Measurements from ENCODE around the gene MAJIN. TPM values are rescaled to one million over a fixed set of nuclear protein-coding genes. Genes with fewer than 3 reads are reported as not detected.

The MAJIN gene
- total and polyA plus RNA-seq, 10 of the 15 experiments (the other 5 are each of a cell fraction or from before 2014, with no cell fraction given): 0.10 TPM; not detected in 9

- TF ChIP-seq CEBPZ (IDR thresholded peaks at IDR 0.05; ENCODE audit: low read depth, low read length) (no peak), YY1 (IDR thresholded peaks at IDR 0.05; ENCODE audit: low read depth, low read length) (no peak), ATF2 (IDR thresholded peaks at IDR 0.05; ENCODE audit: low read length) (no peak), RCOR1 (conservative IDR thresholded peaks at IDR 0.05; ENCODE audit: low read depth, low read length) (no peak), FOXK2 (IDR thresholded peaks at IDR 0.05) (no peak)
Observed at GRCh38 chr11:64932324-64932723, 39.6 kb downstream of the MAJIN start (continued).

GRCh38 chr11:64931290-64931689, 40.6 kb downstream of the MAJIN start:
- no peak for FAIRE-seq
- Histone ChIP-seq H3K4me3 (no peak overlapping the region), H3K27me3 (replicated peaks in 1 of 2; ENCODE audit: control insufficient read depth in 2 of 2, insufficient read depth in 2 of 2, low read length in 1 of 2) (no peaks in the 10 kb centered on the region), H3K4me2 (ENCODE audit: control insufficient read depth, insufficient read depth) (no peak overlapping the region), H3K9ac (ENCODE audit: control insufficient read depth, insufficient read depth, low read length) (no peak overlapping the region), H2AFZ (ENCODE audit: control insufficient read depth, low read depth, low read length) (no peak overlapping the region), H3K4me1 (ENCODE audit: control insufficient read depth, insufficient read depth, low read length) (no peaks in the 10 kb centered on the region), H3K27ac (ENCODE audit: control insufficient read depth, insufficient read depth) (no peak overlapping the region), H4K20me1 (ENCODE audit: control insufficient read depth, insufficient read depth) (no peaks in the 10 kb centered on the region), H3K79me2 (ENCODE audit: control insufficient read depth, insufficient read depth, low read length) (no peaks in the 10 kb centered on the region), H3K36me3 (ENCODE audit: control insufficient read depth in 2 of 2, insufficient read depth in 2 of 2, low read length in 1 of 2) (no peaks in the 10 kb centered on the region; a peak in 1 of 4 replicates), H3K9me3 (replicated peaks; ENCODE audit: control insufficient read depth, insufficient read depth, low read length) (no peaks in the 10 kb centered on the region)
- ChIA-PET SMC1A (ENCODE audit: uncharacterized antibody, unreplicated experiment) (no interaction called here), POLR2A (no interaction called here), CTCF (no interaction called here), RAD21 (ENCODE audit: unreplicated experiment) (interaction anchor here (0.6 kb wide), 1 partner anchor 27 kb away, joined by 3 read pairs; no protein-coding TSS in a partner anchor)
- no peak for DNase-seq (ENCODE audit: low read depth, low spot score)
- ATAC-seq: no peak
- in situ Hi-C loops (cut with MboI) (no loop called here), intact Hi-C loops (cut with micrococcal nuclease; ENCODE audit: unreplicated experiment) (no loop called here)
- 66% methylated on average over 7 of the region's 7 CpGs for WGBS (ENCODE audit: insufficient coverage, insufficient replicate concordance, low lambda C conversion rate, missing lambda C conversion rate)
- BruUV-seq (replicated peaks): no TSS peak
- no peak for TF ChIP-seq FOXK2 (IDR thresholded peaks at IDR 0.05)
- TF ChIP-seq NFYA (IDR thresholded peaks at IDR 0.05; ENCODE audit: borderline replicate concordance, low read depth, low read length): no peak
- TF ChIP-seq ZNF687 (IDR thresholded peaks at IDR 0.05): no peak
- no peak for TF ChIP-seq SMAD5 (IDR thresholded peaks at IDR 0.05; ENCODE audit: low read depth)
- no peak for TF ChIP-seq LARP7 (IDR thresholded peaks at IDR 0.05)
- TF ChIP-seq TCF12 (IDR thresholded peaks at IDR 0.05; ENCODE audit: low read depth, low read length): no peak
- TF ChIP-seq PKNOX1 (IDR thresholded peaks at IDR 0.05): no peak
- TF ChIP-seq HDAC2 (IDR thresholded peaks at IDR 0.05): no peak
- no peak for TF ChIP-seq NR2C1 (IDR thresholded peaks at IDR 0.05)
- TF ChIP-seq ZZZ3 (IDR thresholded peaks at IDR 0.05; ENCODE audit: control insufficient read depth, insufficient read length, low read depth): no peak
- no peak for TF ChIP-seq KDM1A (IDR thresholded peaks at IDR 0.05; ENCODE audit: borderline replicate concordance)
